Mesothelial cell of epicardium (in vitro differentiated cells): ENCODE results near the gene FKBP1C. TPM values are rescaled to one million over a fixed set of nuclear protein-coding genes. Genes with fewer than 3 reads are reported as not detected.
"Not testable (repeated sequence)": the region's sequence is repeated elsewhere in the genome, so short reads cannot be mapped to it uniquely, and the experiment has no call there.

Source experiments
- DNase-seq, 2 experiments: peaks; one replicate each; pipeline ENCODE4 v3.0.0; 2021; ENCODE audit warnings: low spot score in 2 of 2; ENCODE audit not compliant: unreplicated experiment in 2 of 2
- H3K27ac Mint-ChIP-seq: 2 replicates; pipeline ENCODE4 v1.8.0; 2021; ENCODE audit warnings: mixed read lengths
- H3K27me3 Mint-ChIP-seq: 2 replicates; pipeline ENCODE4 v1.8.0; 2021; ENCODE audit warnings: low read depth, mixed read lengths
- H3K36me3 Mint-ChIP-seq: 2 replicates; pipeline ENCODE4 v1.8.0; 2021; ENCODE audit warnings: mixed read lengths
- H3K4me1 Mint-ChIP-seq: 2 replicates; pipeline ENCODE4 v1.8.0; 2021; ENCODE audit warnings: mixed read lengths
- H3K4me3 Mint-ChIP-seq: 2 replicates; pipeline ENCODE4 v1.8.0; 2021; ENCODE audit warnings: mild to moderate bottlenecking, moderate library complexity, mixed read lengths
- H3K9me3 Mint-ChIP-seq: 2 replicates; pipeline ENCODE4 v1.8.0; 2021; ENCODE audit warnings: mixed read lengths
- total RNA-seq: library from RNA; stranded (reverse); gene quantifications from 3 replicates; pipeline ENCODE4 v1.2.1, GENCODE V29; 2021
- TF ChIP-seq, protein P1 (sequence below): fragments of 200-600 bp; sonication (generic); IDR thresholded peaks from one replicate; pipeline ENCODE4 v1.5.0; 2021; ENCODE audit warnings: antibody characterized with exemption; ENCODE audit not compliant: unreplicated experiment

FKBP1C gene
- total RNA-seq, 1 donor from 2014 or later, result 0.67 TPM

DNA sequence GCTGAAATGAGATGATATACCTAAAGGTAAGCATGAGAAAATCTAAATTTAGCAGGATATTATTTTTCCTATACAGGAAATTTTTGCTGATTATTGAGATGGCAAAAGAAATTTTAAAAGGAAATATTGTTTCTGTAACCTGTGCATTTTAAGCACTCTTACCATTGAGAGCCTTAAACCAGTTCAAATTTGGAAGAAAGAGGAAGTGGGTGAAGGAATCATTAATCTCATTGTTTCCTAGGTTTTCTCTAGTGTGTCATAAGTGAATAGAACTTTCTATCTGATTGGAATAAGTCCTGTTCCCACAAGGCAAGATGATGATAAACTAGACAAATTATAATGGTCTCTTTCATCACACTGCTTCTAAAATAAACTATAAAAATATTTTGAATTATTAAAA lies 22.4 kb upstream of the FKBP1C start:
- TF ChIP-seq, protein P1, sequence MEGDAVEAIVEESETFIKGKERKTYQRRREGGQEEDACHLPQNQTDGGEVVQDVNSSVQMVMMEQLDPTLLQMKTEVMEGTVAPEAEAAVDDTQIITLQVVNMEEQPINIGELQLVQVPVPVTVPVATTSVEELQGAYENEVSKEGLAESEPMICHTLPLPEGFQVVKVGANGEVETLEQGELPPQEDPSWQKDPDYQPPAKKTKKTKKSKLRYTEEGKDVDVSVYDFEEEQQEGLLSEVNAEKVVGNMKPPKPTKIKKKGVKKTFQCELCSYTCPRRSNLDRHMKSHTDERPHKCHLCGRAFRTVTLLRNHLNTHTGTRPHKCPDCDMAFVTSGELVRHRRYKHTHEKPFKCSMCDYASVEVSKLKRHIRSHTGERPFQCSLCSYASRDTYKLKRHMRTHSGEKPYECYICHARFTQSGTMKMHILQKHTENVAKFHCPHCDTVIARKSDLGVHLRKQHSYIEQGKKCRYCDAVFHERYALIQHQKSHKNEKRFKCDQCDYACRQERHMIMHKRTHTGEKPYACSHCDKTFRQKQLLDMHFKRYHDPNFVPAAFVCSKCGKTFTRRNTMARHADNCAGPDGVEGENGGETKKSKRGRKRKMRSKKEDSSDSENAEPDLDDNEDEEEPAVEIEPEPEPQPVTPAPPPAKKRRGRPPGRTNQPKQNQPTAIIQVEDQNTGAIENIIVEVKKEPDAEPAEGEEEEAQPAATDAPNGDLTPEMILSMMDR, result no peak
- no peaks in the 10 kb centered on the region for H3K9me3 Mint-ChIP-seq
- H3K4me1 Mint-ChIP-seq, result no peaks in the 10 kb centered on the region
- H3K27ac Mint-ChIP-seq, result no peak overlapping the region
- peaks cover 4% of the 10 kb centered on the region for H3K27me3 Mint-ChIP-seq
- no peak overlapping the region for H3K4me3 Mint-ChIP-seq
- DNase-seq, result no peak
- no peaks in the 10 kb centered on the region for H3K36me3 Mint-ChIP-seq

DNA sequence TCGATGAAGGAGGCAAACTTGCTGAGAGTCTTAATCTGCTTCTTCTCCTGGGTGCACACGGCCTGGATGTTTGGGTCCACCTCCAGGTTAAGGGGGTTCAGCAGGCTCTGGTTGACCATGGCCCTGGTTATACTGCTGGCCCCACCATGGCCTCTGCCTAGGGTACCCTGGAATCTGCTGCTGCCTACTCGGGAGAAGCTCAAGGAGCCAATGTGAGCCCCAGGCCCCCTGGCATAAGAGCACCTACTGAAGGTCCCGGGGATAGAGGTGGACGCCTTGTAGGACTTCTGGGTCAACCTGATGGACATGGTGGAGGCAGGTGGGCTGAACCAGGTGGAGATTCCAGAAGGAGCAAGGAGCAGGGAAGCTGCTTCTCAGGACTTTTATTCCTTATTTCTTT lies 17.9 kb upstream of the FKBP1C start:
- Mint-ChIP-seq H3K4me1 (peaks cover 8% of the 10 kb centered on the region), H3K9me3 (peaks cover 7% of the 10 kb centered on the region), H3K36me3 (no peaks in the 10 kb centered on the region), H3K27ac (no peak overlapping the region), H3K27me3 (peaks cover 2% of the 10 kb centered on the region), H3K4me3 (no peak overlapping the region)
- TF ChIP-seq, protein P1, result no peak
- no peak for DNase-seq

DNA sequence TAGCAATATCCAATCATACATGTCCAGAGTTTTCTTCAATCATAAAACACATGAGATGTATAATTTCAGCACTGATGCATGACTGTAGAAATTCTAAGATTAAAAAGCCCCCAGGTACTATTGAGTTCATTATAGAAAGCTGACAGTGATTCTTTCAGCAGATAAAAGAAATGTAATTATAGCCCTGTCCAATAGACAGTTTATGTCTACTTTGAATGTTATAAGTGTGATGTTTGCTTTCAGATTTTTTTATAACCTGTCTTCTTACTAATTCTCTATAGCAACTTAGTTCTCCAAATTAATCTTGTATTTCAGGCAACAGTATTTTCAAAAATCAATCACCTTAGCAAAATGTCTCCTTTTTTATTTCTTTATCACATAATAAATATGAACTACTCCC lies 13.5 kb upstream of the FKBP1C start:
- no peak overlapping the region for H3K27ac Mint-ChIP-seq
- peaks cover 11% of the 10 kb centered on the region for H3K4me1 Mint-ChIP-seq
- TF ChIP-seq, protein P1, result no peak
- H3K36me3 Mint-ChIP-seq, result no peaks in the 10 kb centered on the region
- peaks cover 18% of the 10 kb centered on the region for H3K9me3 Mint-ChIP-seq
- H3K4me3 Mint-ChIP-seq, result no peak overlapping the region
- no peak for DNase-seq
- H3K27me3 Mint-ChIP-seq, result no peaks in the 10 kb centered on the region

DNA sequence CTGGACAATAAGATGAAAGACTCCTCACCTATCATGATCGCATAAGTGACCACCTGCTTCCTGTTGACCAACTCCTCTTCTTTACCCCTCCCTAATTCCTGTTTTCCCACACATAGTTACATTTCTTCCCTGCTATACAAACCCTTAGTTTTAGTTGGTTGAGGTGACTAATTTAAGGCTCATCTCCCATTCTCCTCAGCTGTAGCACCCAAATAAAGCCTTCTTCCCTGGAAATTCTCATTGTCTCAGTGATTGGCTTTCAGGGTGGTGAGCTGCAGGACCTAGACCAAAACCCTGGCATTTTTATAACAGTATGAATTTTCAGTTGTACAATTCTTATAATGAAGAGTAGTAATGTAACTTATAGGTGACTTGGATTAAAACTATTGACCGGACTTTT lies 2.1 kb downstream of the FKBP1C start:
- no peak for DNase-seq
- Mint-ChIP-seq H3K4me1 (no peaks in the 10 kb centered on the region), H3K9me3 (peaks cover 29% of the 10 kb centered on the region), H3K27ac (no peak overlapping the region), H3K36me3 (peaks cover 3% of the 10 kb centered on the region), H3K27me3 (no peaks in the 10 kb centered on the region), H3K4me3 (no peak overlapping the region)
- TF ChIP-seq, protein P1, result no peak

DNA sequence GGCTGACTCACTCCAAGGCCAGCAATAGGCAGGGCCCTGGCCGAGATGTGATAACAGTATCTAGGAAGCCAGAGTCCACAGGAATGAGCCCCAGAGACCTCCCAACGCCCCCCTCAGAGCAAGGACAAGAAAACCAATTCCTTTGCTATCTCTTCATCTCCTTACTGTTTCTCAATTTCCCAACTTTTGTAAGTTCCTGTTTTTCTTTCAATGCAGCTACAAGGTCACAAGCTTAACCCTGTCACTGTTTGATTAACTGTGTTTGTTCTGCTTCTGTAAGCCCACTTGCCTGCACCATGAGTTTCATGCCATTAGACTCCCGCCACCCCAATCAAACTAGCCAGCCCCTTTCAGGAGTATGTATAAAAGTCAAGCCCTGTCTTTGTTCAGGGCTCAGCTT lies 3.5 kb downstream of the FKBP1C start:
- Mint-ChIP-seq H3K36me3 (peaks cover 3% of the 10 kb centered on the region), H3K9me3 (peaks cover 29% of the 10 kb centered on the region), H3K4me1 (no peaks in the 10 kb centered on the region), H3K4me3 (no peak overlapping the region), H3K27ac (no peak overlapping the region), H3K27me3 (no peaks in the 10 kb centered on the region)
- TF ChIP-seq, protein P1, result no peak
- no peak for DNase-seq

DNA sequence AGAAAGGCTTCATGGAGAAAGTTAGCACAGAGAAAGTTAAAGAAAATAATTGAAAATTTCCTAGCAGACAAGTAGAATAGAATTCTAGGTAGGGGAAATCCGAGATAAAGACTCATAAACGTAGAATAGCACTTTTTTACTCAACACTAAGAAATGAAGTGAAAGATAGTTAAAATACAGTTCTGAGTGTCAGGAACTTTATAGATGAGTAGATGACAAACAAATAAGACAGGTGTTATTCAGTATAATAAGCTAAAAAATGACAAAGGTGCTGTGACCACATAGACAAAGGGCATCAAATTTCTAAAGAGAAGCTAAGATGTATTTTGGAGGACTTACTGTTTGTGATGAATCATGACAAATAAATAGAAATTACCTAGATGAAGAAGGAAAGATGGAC lies 12.9 kb downstream of the FKBP1C start:
- H3K27me3 Mint-ChIP-seq, result no peaks in the 10 kb centered on the region
- TF ChIP-seq, protein P1, result no peak
- DNase-seq, result no peak
- H3K4me3 Mint-ChIP-seq, result no peak overlapping the region
- no peak overlapping the region for H3K27ac Mint-ChIP-seq
- no peaks in the 10 kb centered on the region for H3K36me3 Mint-ChIP-seq
- no peaks in the 10 kb centered on the region for H3K4me1 Mint-ChIP-seq
- H3K9me3 Mint-ChIP-seq, result peaks cover 5% of the 10 kb centered on the region

DNA sequence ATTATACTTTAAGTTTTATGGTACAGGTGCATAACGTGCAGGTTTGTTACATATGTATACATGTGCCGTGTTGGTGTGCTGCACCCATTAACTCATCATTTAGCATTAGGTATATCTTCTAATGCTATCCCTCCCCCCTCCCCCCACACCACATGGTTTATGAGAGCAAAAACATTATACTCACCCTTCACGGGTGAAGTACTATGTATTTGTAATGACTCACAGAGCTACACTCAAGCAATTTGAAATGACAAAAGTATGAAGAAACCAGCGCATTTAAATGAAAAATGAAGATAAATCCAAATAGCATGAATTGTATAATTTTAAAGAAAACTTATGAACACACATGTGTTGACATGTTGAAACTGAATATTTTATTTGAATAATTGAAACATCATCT lies 14.7 kb downstream of the FKBP1C start:
- not testable (repeated sequence) for H3K4me1 Mint-ChIP-seq, DNase-seq, H3K27me3 Mint-ChIP-seq, H3K36me3 Mint-ChIP-seq, H3K27ac Mint-ChIP-seq, H3K9me3 Mint-ChIP-seq, H3K4me3 Mint-ChIP-seq

DNA sequence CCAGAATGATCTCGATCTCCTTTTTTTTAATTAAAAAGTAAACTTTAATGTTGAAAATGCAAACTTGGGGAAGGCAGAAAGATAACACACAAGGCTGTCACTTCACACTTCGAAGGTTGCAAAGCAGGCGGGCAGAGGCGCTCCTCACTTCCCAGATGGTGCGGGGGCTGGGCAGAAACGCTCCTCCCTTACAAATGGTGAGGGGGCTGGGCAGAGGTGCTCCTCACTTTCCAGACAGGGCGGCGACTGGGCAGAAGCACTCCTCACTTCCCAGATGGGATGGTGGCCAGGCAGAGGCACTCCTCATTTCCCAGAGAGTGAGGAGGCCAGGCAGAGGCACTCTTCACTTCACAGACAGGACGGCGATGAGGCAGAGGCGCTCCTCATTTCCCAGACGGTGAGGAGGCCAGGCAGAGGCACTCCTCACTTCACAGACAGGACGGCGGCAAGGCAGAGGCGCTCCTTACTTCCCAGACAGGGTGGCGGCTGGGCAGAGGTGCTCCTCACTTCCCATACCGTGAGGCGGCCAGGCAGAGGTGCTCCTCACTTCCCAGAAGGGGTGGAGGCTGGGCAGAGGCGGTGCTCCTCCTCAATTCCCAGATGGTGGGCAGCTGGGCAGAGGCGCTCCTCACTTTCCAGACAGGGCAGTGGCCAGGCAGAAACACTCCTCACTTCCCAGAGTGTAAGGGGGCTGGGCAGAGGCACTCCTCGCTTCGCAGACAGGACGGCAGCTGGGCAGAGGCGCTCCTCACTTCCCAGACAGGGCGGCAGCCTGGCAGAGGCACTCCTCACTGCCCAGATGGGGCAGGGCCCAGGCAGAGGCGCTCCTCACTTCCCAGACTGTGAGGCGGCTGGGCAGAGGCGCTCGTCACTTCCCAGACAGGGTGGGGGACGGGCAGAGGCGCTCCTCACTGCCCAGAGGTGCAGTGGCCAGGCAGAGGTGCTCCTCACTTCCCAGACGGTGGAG lies 16.9 kb downstream of the FKBP1C start:
- not testable (repeated sequence) for DNase-seq, H3K27ac Mint-ChIP-seq, H3K36me3 Mint-ChIP-seq, H3K4me3 Mint-ChIP-seq, H3K4me1 Mint-ChIP-seq, H3K27me3 Mint-ChIP-seq
- peaks cover 15% of the 10 kb centered on the region for H3K9me3 Mint-ChIP-seq
